GM06990 (cell line): ENCODE results near the gene FRMD6.

Experiments used
- DNase-seq: peaks from one replicate; pipeline ENCODE4 v3.0.0-alpha.2; 2011; ENCODE audit not compliant: insufficient read length; ENCODE audit errors: extremely low read depth
- H3K27me3 ChIP-seq: replicated peaks from 2 replicates; pipeline ENCODE4 v1.6.0; 2011; ENCODE audit warnings: low read length; ENCODE audit not compliant: control insufficient read depth, insufficient read depth
- H3K36me3 ChIP-seq: 2 replicates; pipeline ENCODE4 v1.5.1; 2011; ENCODE audit warnings: low read length; ENCODE audit not compliant: control insufficient read depth, insufficient read depth
- H3K4me3 ChIP-seq: replicated peaks from 2 replicates; pipeline ENCODE4 v1.5.1; 2011; ENCODE audit warnings: low read depth, mild to moderate bottlenecking, control low read depth, low read length
- CTCF ChIP-seq: IDR thresholded peaks from 2 replicates; pipeline ENCODE4 v1.5.1; 2011; ENCODE audit warnings: low read length, control low read depth, mild to moderate bottlenecking, inconsistent platforms; ENCODE audit not compliant: insufficient read depth, poor library complexity, severe bottlenecking

The FRMD6 gene

GRCh38 chr14:51703787-51704186, 52.1 kb downstream of the FRMD6 start:
- DNase-seq: no peak
- Histone ChIP-seq H3K4me3 (no peak overlapping the region), H3K36me3 (no peaks in the 10 kb centered on the region), H3K27me3 (no peaks in the 10 kb centered on the region)
- no peak for TF ChIP-seq CTCF

GRCh38 chr14:51704545-51704944, 52.8 kb downstream of the FRMD6 start:
- no peaks in the 10 kb centered on the region for H3K36me3 ChIP-seq
- DNase-seq: no peak
- H3K27me3 ChIP-seq: no peaks in the 10 kb centered on the region
- H3K4me3 ChIP-seq: no peak overlapping the region
- TF ChIP-seq CTCF: no peak

GRCh38 chr14:51707327-51707726, 55.6 kb downstream of the FRMD6 start:
- H3K36me3 ChIP-seq: no peaks in the 10 kb centered on the region
- no peak overlapping the region for H3K4me3 ChIP-seq
- no peak for TF ChIP-seq CTCF
- H3K27me3 ChIP-seq: no peaks in the 10 kb centered on the region
- no peak for DNase-seq

GRCh38 chr14:51711505-51711904, 59.8 kb downstream of the FRMD6 start:
- no peak for TF ChIP-seq CTCF
- no peaks in the 10 kb centered on the region for H3K27me3 ChIP-seq
- H3K4me3 ChIP-seq: no peak overlapping the region
- no peak for DNase-seq
- H3K36me3 ChIP-seq: no peaks in the 10 kb centered on the region; the same call in 1 of the 2 replicates

- Histone ChIP-seq H3K36me3 (peaks cover under 1% of the 10 kb centered on the region), H3K4me3 (no peak overlapping the region), H3K27me3 (no peaks in the 10 kb centered on the region)
- no peak for TF ChIP-seq CTCF
- DNase-seq: no peak
Measured at GRCh38 chr14:51715250-51715649, 63.5 kb downstream of the FRMD6 start.

GRCh38 chr14:51715742-51716141, 64.0 kb downstream of the FRMD6 start:
- TF ChIP-seq CTCF: no peak
- peaks cover 2% of the 10 kb centered on the region for H3K36me3 ChIP-seq
- H3K4me3 ChIP-seq: no peak overlapping the region
- no peak for DNase-seq
- no peaks in the 10 kb centered on the region for H3K27me3 ChIP-seq
